AG04450 (cell line): Measurements from ENCODE around the gene TWF2. TPM values are rescaled to one million over a fixed set of nuclear protein-coding genes. Genes with fewer than 3 reads are reported as not detected.
A peak's percentile ranks its signal among the peaks of the same experiment; 100 is the strongest.

Source experiments
- CTCF ChIA-PET: fragments of 300-600, 350-600 bp; formaldehyde crosslinking; extraction: SDS; loops from one replicate; lab custom pipeline; 2022; ENCODE audit warnings: antibody characterized with exemption, inconsistent platforms; lab: Charles Lee
- POLR2A ChIA-PET: fragments of 350-600 bp; formaldehyde crosslinking; extraction: SDS; loops from one replicate; lab custom pipeline; 2021; ENCODE audit warnings: antibody characterized with exemption, inconsistent platforms; lab: Yijun Ruan, JAX
- DNase-seq: peaks from one replicate; pipeline ENCODE4 v3.0.0-alpha.2; 2011; ENCODE audit warnings: low read depth, low spot score
- H3K27ac ChIP-seq: one replicate; pipeline ENCODE4 v1.5.1; 2012; ENCODE audit warnings: low read depth, low read length, control low read depth
- H3K27me3 ChIP-seq: one replicate; pipeline ENCODE4 v1.6.0; 2012; ENCODE audit warnings: low read length; ENCODE audit not compliant: control insufficient read depth, insufficient read depth
- H3K4me3 ChIP-seq: 2 replicates; pipeline ENCODE4 v1.5.1; 2011; ENCODE audit warnings: mild to moderate bottlenecking, low read depth, low read length, control low read depth
- H3K9me3 ChIP-seq: 2 replicates; pipeline ENCODE4 v1.5.1; 2012; ENCODE audit warnings: low read length; ENCODE audit not compliant: control insufficient read depth, insufficient read depth
- CTCF ChIP-seq: IDR thresholded peaks from 2 replicates; pipeline ENCODE4 v1.5.1; 2011; ENCODE audit warnings: low read depth, low read length, control low read depth, inconsistent platforms
- polyA plus RNA-seq: library from polyadenylated mRNA; depleted of rRNA; stranded (reverse); fragments of >200 nt; gene quantifications from 2 replicates; pipeline ENCODE4 v1.2.3, GENCODE V29; 2011

TWF2 gene
- polyA plus RNA-seq, 1 experiment: 96.6 TPM

- Histone ChIP-seq H3K27me3 (no peaks in the 10 kb centered on the region), H3K27ac (no peak overlapping the region), H3K9me3 (no peaks in the 10 kb centered on the region; the same call in 1 of the 2 replicates), H3K4me3 (no peak overlapping the region)
- TF ChIP-seq CTCF: no peak
- CTCF ChIA-PET: interaction anchor here (0.7 to 3.8 kb wide), 2 partner anchors 89 to 106 kb away, joined by 3 to 34 read pairs; no protein-coding TSS in a partner anchor
- DNase-seq: no peak
- POLR2A ChIA-PET: no interaction called here
Observed at GRCh38 chr3:52233108-52233591, 5.8 kb downstream of the TWF2 start.

- Histone ChIP-seq H3K27ac (no peak overlapping the region), H3K4me3 (no peak overlapping the region), H3K27me3 (no peaks in the 10 kb centered on the region), H3K9me3 (no peaks in the 10 kb centered on the region; the same call in 1 of the 2 replicates)
- POLR2A ChIA-PET: no interaction called here
- CTCF ChIA-PET: interaction anchor here (1.0 to 3.8 kb wide), 7 partner anchors 10 to 156 kb away, joined by 3 to 34 read pairs (median 6); partner anchors contain the start of genes GLYCTK and WDR82
- no peak for TF ChIP-seq CTCF
- DNase-seq: no peak
Observed at GRCh38 chr3:52232279-52233107, 6.5 kb downstream of the TWF2 start.

- no peaks in the 10 kb centered on the region for H3K27me3 ChIP-seq
- ChIA-PET CTCF (interaction anchor here (0.7 to 3.8 kb wide), 14 partner anchors 9 to 184 kb away, joined by 3 to 34 read pairs (median 5); partner anchors contain the start of genes GLYCTK and WDR82), POLR2A (no interaction called here)
- H3K4me3 ChIP-seq: no peak overlapping the region
- H3K27ac ChIP-seq: no peak overlapping the region
- no peaks in the 10 kb centered on the region; the same call in 1 of the 2 replicates for H3K9me3 ChIP-seq
- no peak for DNase-seq
- peak; percentile 68 for TF ChIP-seq CTCF
Observed at GRCh38 chr3:52231502-52232278, 7.3 kb downstream of the TWF2 start.

- POLR2A ChIA-PET: no interaction called here
Observed at GRCh38 chr3:52230889-52231499, 8.0 kb downstream of the TWF2 start.

More at GRCh38 chr3:52230889-52231499, 8.0 kb downstream of the TWF2 start:
- CTCF ChIA-PET: interaction anchor here (0.7 to 3.8 kb wide), 14 partner anchors 9 to 185 kb away, joined by 3 to 34 read pairs (median 5); partner anchors contain the start of genes GLYCTK and WDR82
- Histone ChIP-seq H3K27me3 (no peaks in the 10 kb centered on the region), H3K27ac (no peak overlapping the region), H3K4me3 (no peak overlapping the region), H3K9me3 (no peaks in the 10 kb centered on the region; the same call in 1 of the 2 replicates)
- no peak for TF ChIP-seq CTCF
- no peak for DNase-seq
